ENCODE measurements around the gene HOXC6. TPM values are rescaled to one million over a fixed set of nuclear protein-coding genes. Genes with fewer than 3 reads are reported as not detected.
A peak's percentile ranks its signal among the peaks of the same experiment; 100 is the strongest.

The HOXC6 gene
- total and polyA plus RNA-seq, 10 of the 15 experiments (the other 5 are each of a cell fraction or from before 2014, with no cell fraction given), result 0.02 to 0.55 (median 0.45) TPM; not detected in 4

GRCh38 chr12:54017878-54018467 is 10.3 kb upstream of the HOXC6 start:
- in situ Hi-C loops (cut with MboI) (no loop called here), intact Hi-C loops (cut with micrococcal nuclease; ENCODE audit: unreplicated experiment) (loop anchor here (1.0 kb wide), 1 partner anchor 35 kb away; the partner anchor contains the start of gene HOXC4)
- BruUV-seq (replicated peaks), result no TSS peak
- DNase-seq (ENCODE audit: low read depth, low spot score) (peak; percentile 79), ATAC-seq (peak; percentile 92), FAIRE-seq (peak; percentile 7)
- no peaks in the 10 kb centered on the region for H3K36me3 ChIP-seq (ENCODE audit: control insufficient read depth in 2 of 2, insufficient read depth in 2 of 2, low read length in 1 of 2)
- under 1% methylated on average over 26 of the region's 34 CpGs for WGBS (ENCODE audit: insufficient coverage, insufficient replicate concordance, low lambda C conversion rate, missing lambda C conversion rate)
- H3K9ac ChIP-seq (ENCODE audit: control insufficient read depth, insufficient read depth, low read length), result peak overlapping the region; percentile 93
- ChIA-PET SMC1A (ENCODE audit: uncharacterized antibody, unreplicated experiment) (interaction anchor here (0.6 to 2.5 kb wide), 15 partner anchors 9 to 198 kb away, joined by 3 to 22 read pairs (median 4); partner anchors contain the start of genes HOXC4, HOXC5, HOXC6 and HOXC9), RAD21 (ENCODE audit: unreplicated experiment) (interaction anchor here (0.7 to 2.1 kb wide), 16 partner anchors 9 to 275 kb away, joined by 3 to 21 read pairs (median 6); partner anchors contain the start of genes CISTR, HOXC10, HOXC4 and HOXC5), CTCF (interaction anchor here (0.5 to 3.8 kb wide), 18 partner anchors 9 to 307 kb away, joined by 3 to 27 read pairs (median 12); partner anchors contain the start of genes COPZ1, HOXC10, HOXC4 and HOXC5), POLR2A (interaction anchor here (0.6 to 1.9 kb wide), 18 partner anchors 9 to 442 kb away, joined by 3 to 24 read pairs (median 3); partner anchors contain the start of genes CISTR, HOXC4, HOXC5 and HOXC6)
- peak overlapping the region; percentile 95 for H3K4me2 ChIP-seq (ENCODE audit: control insufficient read depth, insufficient read depth)
- H3K79me2 ChIP-seq (ENCODE audit: control insufficient read depth, insufficient read depth, low read length), result no peaks in the 10 kb centered on the region
- H2AFZ ChIP-seq (ENCODE audit: control insufficient read depth, low read depth, low read length), result peak overlapping the region; percentile 89
- no peaks in the 10 kb centered on the region for H3K9me3 ChIP-seq (replicated peaks; ENCODE audit: control insufficient read depth, insufficient read depth, low read length)
- peak overlapping the region; percentile 88 for H3K4me3 ChIP-seq
- H3K27me3 ChIP-seq (replicated peaks in 1 of 2; ENCODE audit: control insufficient read depth in 2 of 2, insufficient read depth in 2 of 2, low read length in 1 of 2), result peaks cover 8 to 26% of the 10 kb centered on the region in 2 experiments
- peak overlapping the region; percentile 80 for H3K27ac ChIP-seq (ENCODE audit: control insufficient read depth, insufficient read depth)
- no peaks in the 10 kb centered on the region; the same call in 1 of the 2 replicates for H4K20me1 ChIP-seq (ENCODE audit: control insufficient read depth, insufficient read depth)
- H3K4me1 ChIP-seq (ENCODE audit: control insufficient read depth, insufficient read depth, low read length), result peaks cover 21% of the 10 kb centered on the region
- no peak for TF ChIP-seq PRDM15 (CRISPR knock-in tag; IDR thresholded peaks at IDR 0.05)
- no peak for TF ChIP-seq SMC3 (IDR thresholded peaks at IDR 0.05; ENCODE audit: borderline replicate concordance, low read length)
- no peak for TF ChIP-seq CHD4 (IDR thresholded peaks at IDR 0.05)
- TF ChIP-seq CREB1 (IDR thresholded peaks at IDR 0.05; ENCODE audit: low read depth), result 0 out of 2 replicates have a peak, but pooled peaks have one; percentile 26
- no peak for TF ChIP-seq TARDBP (IDR thresholded peaks at IDR 0.05; ENCODE audit: borderline replicate concordance)
- no peak for TF ChIP-seq SP1 (IDR thresholded peaks at IDR 0.05; ENCODE audit: low read depth, low read length)
- TF ChIP-seq POU2F2 (IDR thresholded peaks at IDR 0.05; ENCODE audit: borderline replicate concordance, low read depth, low read length), result peak; percentile 58; the same call in 1 of the 3 replicates
- peak; percentile 36 to 45; a peak in 1 of 4 replicates for TF ChIP-seq EP300 (IDR thresholded peaks at IDR 0.05; ENCODE audit: borderline replicate concordance in 1 of 2, control insufficient read depth in 1 of 2, low read depth in 2 of 2, low read length in 2 of 2)
- peak; percentile 73; the same call in 1 of the 2 replicates for TF ChIP-seq NR2C1 (IDR thresholded peaks at IDR 0.05)
- TF ChIP-seq IRF5 (IDR thresholded peaks at IDR 0.05; ENCODE audit: borderline replicate concordance), result no peak
- TF ChIP-seq KLF5 (IDR thresholded peaks at IDR 0.05; ENCODE audit: partially characterized antibody), result no peak
- no peak for TF ChIP-seq HDAC2 (IDR thresholded peaks at IDR 0.05)
- TF ChIP-seq PAX8 (IDR thresholded peaks at IDR 0.05), result no peak
- TF ChIP-seq PBX3 (IDR thresholded peaks at IDR 0.05; ENCODE audit: insufficient replicate concordance, low read depth, low read length), result no peak
- TF ChIP-seq RB1 (IDR thresholded peaks at IDR 0.05; ENCODE audit: borderline replicate concordance), result no peak
- no peak for TF ChIP-seq E2F4 (IDR thresholded peaks at IDR 0.05; ENCODE audit: low read depth, low read length)

All from GM12878 (cell line).